ENCODE data around the gene ZFP91. TPM values are rescaled to one million over a fixed set of nuclear protein-coding genes. Genes with fewer than 3 reads are reported as not detected.

Gene ZFP91
- total RNA-seq, 1 experiment from 2014 or later, result 58.6 TPM

DNA sequence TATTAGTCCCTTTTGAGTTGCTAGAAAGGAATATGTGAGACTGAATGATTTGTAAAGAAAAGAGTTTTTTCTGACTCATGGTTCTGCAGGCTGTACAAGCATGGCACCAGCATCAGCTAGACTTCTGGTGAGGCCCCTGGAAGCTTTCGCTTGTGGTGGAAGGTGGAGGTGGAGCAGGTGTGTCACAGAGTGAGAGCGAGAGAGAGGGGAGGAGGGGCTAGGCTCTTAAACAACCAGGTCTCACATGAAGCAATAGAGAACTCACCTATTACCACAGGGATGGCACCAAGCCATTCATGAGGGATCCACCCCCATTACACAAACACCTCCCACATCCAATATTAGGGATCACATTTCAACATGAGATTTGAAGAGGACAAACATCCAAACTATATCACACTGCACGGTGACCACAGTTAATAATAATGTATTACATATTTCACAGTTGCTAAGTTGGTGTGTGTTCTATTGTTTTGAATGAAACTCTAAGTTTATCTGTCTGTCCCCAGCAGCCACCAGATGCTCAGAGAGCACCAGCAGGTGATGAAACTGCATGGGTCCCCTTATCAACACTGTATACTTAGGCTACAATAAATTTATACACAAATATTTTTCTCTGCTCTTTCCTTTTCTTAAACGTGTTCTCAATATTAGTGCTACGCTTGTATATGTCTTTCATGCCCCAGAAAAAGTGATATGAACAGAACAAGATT is 14.1 kb downstream of the ZFP91 start:
- Histone ChIP-seq H3K4me3 (replicated peaks in 1 of 2; ENCODE audit: low read depth in 1 of 2, low read length in 2 of 2) (no peak overlapping the region), H3K9ac (ENCODE audit: low read length) (no peak overlapping the region), H3K9me2 (ENCODE audit: insufficient read depth) (no peaks in the 10 kb centered on the region), H3K27ac (ENCODE audit: low read depth, low read length) (no peak overlapping the region), H3K9me3 (ENCODE audit: control insufficient read depth in 1 of 2, insufficient read depth in 1 of 2, low read depth in 1 of 2, low read length in 2 of 2) (no peaks in the 10 kb centered on the region), H4K20me1 (ENCODE audit: insufficient read depth) (peaks cover 13% of the 10 kb centered on the region), H3K4me2 (ENCODE audit: low read length) (no peak overlapping the region), H3K27me3 (ENCODE audit: insufficient read depth, low read length) (no peaks in the 10 kb centered on the region), H2AFZ (ENCODE audit: low read depth, low read length, poor library complexity, severe bottlenecking) (no peak overlapping the region), H3K4me1 (ENCODE audit: control insufficient read depth in 1 of 2, insufficient read depth in 2 of 2, low read length in 2 of 2) (no peaks in the 10 kb centered on the region), H3K36me3 (ENCODE audit: control insufficient read depth in 1 of 2, insufficient read depth in 2 of 2, low read length in 2 of 2) (peaks cover 0 to 2% of the 10 kb centered on the region in 2 experiments; a peak in 1 of 4 replicates), H3K79me2 (ENCODE audit: insufficient read depth, low read length) (peaks cover 100% of the 10 kb centered on the region)
- DNase-seq (ENCODE audit: low read depth, low spot score) (no peak), ATAC-seq (0 out of 2 replicates have a peak, but pooled peaks have one; percentile 30)
- CTCF ChIA-PET, result no interaction called here
- BruUV-seq (replicated peaks), result no TSS peak
- POLR2A ChIA-PET, result no interaction called here
- TF ChIP-seq CTCF (IDR thresholded peaks at IDR 0.05 in 2 of 3, conservative IDR thresholded peaks at IDR 0.05 in 1 of 3; ENCODE audit: borderline replicate concordance in 1 of 3, insufficient read depth in 1 of 3, low read depth in 2 of 3, low read length in 2 of 3), result no peak
- TF ChIP-seq CBX3 (IDR thresholded peaks at IDR 0.05; ENCODE audit: low read depth), result no peak
- TF ChIP-seq FOSL1 (IDR thresholded peaks at IDR 0.05; ENCODE audit: low read depth), result no peak
- TF ChIP-seq REST (IDR thresholded peaks at IDR 0.05; ENCODE audit: low read depth), result no peak
- TF ChIP-seq TCF7L2 (IDR thresholded peaks at IDR 0.05; ENCODE audit: borderline replicate concordance, extremely low read depth, insufficient read depth, insufficient read length), result no peak
- TF ChIP-seq EZH2phosphoT487 (IDR thresholded peaks at IDR 0.05; ENCODE audit: borderline replicate concordance), result no peak
- TF ChIP-seq SIN3A (IDR thresholded peaks at IDR 0.05; ENCODE audit: low read depth), result no peak
- no peak for TF ChIP-seq YY1 (IDR thresholded peaks at IDR 0.05; ENCODE audit: extremely low read depth, insufficient replicate concordance, low read depth, low read length)
- TF ChIP-seq SRF (IDR thresholded peaks at IDR 0.05; ENCODE audit: low read depth), result no peak
- TF ChIP-seq RAD21 (IDR thresholded peaks at IDR 0.05; ENCODE audit: low read depth), result no peak
- TF ChIP-seq SP1 (IDR thresholded peaks at IDR 0.05; ENCODE audit: low read depth), result no peak
- TF ChIP-seq MAX (IDR thresholded peaks at IDR 0.05), result no peak
- TF ChIP-seq EGR1 (IDR thresholded peaks at IDR 0.05; ENCODE audit: low read depth), result no peak
- TF ChIP-seq, protein P1, sequence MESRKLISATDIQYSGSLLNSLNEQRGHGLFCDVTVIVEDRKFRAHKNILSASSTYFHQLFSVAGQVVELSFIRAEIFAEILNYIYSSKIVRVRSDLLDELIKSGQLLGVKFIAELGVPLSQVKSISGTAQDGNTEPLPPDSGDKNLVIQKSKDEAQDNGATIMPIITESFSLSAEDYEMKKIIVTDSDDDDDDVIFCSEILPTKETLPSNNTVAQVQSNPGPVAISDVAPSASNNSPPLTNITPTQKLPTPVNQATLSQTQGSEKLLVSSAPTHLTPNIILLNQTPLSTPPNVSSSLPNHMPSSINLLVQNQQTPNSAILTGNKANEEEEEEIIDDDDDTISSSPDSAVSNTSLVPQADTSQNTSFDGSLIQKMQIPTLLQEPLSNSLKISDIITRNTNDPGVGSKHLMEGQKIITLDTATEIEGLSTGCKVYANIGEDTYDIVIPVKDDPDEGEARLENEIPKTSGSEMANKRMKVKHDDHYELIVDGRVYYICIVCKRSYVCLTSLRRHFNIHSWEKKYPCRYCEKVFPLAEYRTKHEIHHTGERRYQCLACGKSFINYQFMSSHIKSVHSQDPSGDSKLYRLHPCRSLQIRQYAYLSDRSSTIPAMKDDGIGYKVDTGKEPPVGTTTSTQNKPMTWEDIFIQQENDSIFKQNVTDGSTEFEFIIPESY (IDR thresholded peaks at IDR 0.05; ENCODE audit: extremely low read depth, insufficient replicate concordance, low read length), result no peak
- TF ChIP-seq ZNF274 (IDR thresholded peaks at IDR 0.05; ENCODE audit: low read depth, low read length), result no peak
- no peak for TF ChIP-seq EZH2 (IDR thresholded peaks at IDR 0.05)
- RAD21 ChIA-PET (ENCODE audit: low non-redundant PET in 1 of 2, low total read pairs in 2 of 2, uncharacterized antibody in 2 of 2, unreplicated experiment in 2 of 2), result no interaction called here
- intact Hi-C loops (cut with micrococcal nuclease), result no loop called here
